ENCODE measurements around the gene IFITM10. TPM values are rescaled to one million over a fixed set of nuclear protein-coding genes. Genes with fewer than 3 reads are reported as not detected.

Gene IFITM10
- total RNA-seq, 1 experiment from 2014 or later, result 0.59 TPM

GRCh38 chr11:1733716-1734640, 16.4 kb downstream of the IFITM10 start:
- Histone ChIP-seq H3K4ac (ENCODE audit: low read depth, low read length) (no peak overlapping the region), H2BK12ac (ENCODE audit: insufficient read length, low read depth, low read length) (no peak overlapping the region), H3K9me3 (ENCODE audit: control insufficient read depth, low read depth, low read length) (no peaks in the 10 kb centered on the region), H3K23ac (ENCODE audit: insufficient read length, low read depth, low read length) (no peak overlapping the region), H3K27ac (ENCODE audit: insufficient read length, low read depth, low read length) (no peak overlapping the region), H3K79me2 (ENCODE audit: insufficient read depth, low read length) (no peaks in the 10 kb centered on the region), H3K56ac (ENCODE audit: insufficient read length, low read depth, low read length) (no peak overlapping the region), H4K8ac (replicated peaks; ENCODE audit: insufficient read length, low read depth, low read length) (no peak overlapping the region), H2AFZ (ENCODE audit: low read length) (no peak overlapping the region), H2BK20ac (ENCODE audit: low read depth, low read length, poor library complexity, severe bottlenecking) (no peak overlapping the region), H3K23me2 (ENCODE audit: insufficient read length, low read depth, low read length, poor library complexity, severe bottlenecking) (no peaks in the 10 kb centered on the region), H4K91ac (ENCODE audit: insufficient read length, low read depth, low read length) (no peak overlapping the region), H2BK15ac (ENCODE audit: low read depth, low read length) (no peak overlapping the region), H3K79me1 (ENCODE audit: insufficient read depth, low read depth, low read length, poor library complexity, severe bottlenecking) (no peaks in the 10 kb centered on the region), H3K18ac (ENCODE audit: insufficient read length, low read depth, low read length) (no peak overlapping the region), H4K20me1 (ENCODE audit: control insufficient read depth, insufficient read depth, insufficient read length) (peaks cover 3% of the 10 kb centered on the region), H3K9ac (ENCODE audit: extremely low read depth, insufficient read length, low read length) (no peak overlapping the region), H2BK5ac (ENCODE audit: insufficient read length, low read length) (no peak overlapping the region), H3K4me1 (ENCODE audit: insufficient read depth, low read length) (no peaks in the 10 kb centered on the region), H2AK5ac (ENCODE audit: insufficient read length, low read length) (no peak overlapping the region), H3K27me3 (ENCODE audit: insufficient read depth, low read length) (no peaks in the 10 kb centered on the region; the same call in 1 of the 2 replicates), H3K14ac (ENCODE audit: insufficient read depth, low read length) (no peak overlapping the region; the same call in 1 of the 2 replicates), H3K4me2 (ENCODE audit: insufficient read depth, insufficient read length, low read length) (no peak overlapping the region), H2BK120ac (ENCODE audit: low read depth, low read length, poor library complexity, severe bottlenecking) (no peak overlapping the region), H4K5ac (ENCODE audit: insufficient read length, low read depth, low read length) (no peak overlapping the region), H3T11ph (ENCODE audit: low read length) (no peak overlapping the region)
- H3K27me3 Mint-ChIP-seq (ENCODE audit: low read depth), result peaks cover 94% of the 10 kb centered on the region
- H3K4me1 Mint-ChIP-seq, result peaks cover 2 to 3% of the 10 kb centered on the region in 2 experiments; a peak in 2 of 4 replicates
- no peak overlapping the region for H3K4me3 Mint-ChIP-seq
- no peak for DNase-seq
- no CpG with 5 or more reads among the region's 28 CpGs for WGBS (ENCODE audit: extremely low coverage, insufficient read length, low lambda C conversion rate)
- H3K27ac Mint-ChIP-seq, result peak overlapping the region in 1 of 3 experiments; percentile 27; a peak in 1 of 7 replicates
- H3K36me3 Mint-ChIP-seq (ENCODE audit: insufficient read depth in 1 of 3, low read depth in 3 of 3), result no peaks in the 10 kb centered on the region; a peak in 1 of 7 replicates
- TF ChIP-seq, protein P1, sequence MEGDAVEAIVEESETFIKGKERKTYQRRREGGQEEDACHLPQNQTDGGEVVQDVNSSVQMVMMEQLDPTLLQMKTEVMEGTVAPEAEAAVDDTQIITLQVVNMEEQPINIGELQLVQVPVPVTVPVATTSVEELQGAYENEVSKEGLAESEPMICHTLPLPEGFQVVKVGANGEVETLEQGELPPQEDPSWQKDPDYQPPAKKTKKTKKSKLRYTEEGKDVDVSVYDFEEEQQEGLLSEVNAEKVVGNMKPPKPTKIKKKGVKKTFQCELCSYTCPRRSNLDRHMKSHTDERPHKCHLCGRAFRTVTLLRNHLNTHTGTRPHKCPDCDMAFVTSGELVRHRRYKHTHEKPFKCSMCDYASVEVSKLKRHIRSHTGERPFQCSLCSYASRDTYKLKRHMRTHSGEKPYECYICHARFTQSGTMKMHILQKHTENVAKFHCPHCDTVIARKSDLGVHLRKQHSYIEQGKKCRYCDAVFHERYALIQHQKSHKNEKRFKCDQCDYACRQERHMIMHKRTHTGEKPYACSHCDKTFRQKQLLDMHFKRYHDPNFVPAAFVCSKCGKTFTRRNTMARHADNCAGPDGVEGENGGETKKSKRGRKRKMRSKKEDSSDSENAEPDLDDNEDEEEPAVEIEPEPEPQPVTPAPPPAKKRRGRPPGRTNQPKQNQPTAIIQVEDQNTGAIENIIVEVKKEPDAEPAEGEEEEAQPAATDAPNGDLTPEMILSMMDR (conservative IDR thresholded peaks at IDR 0.05), result no peak
- peaks cover 10 to 19% of the 10 kb centered on the region in 2 experiments for H3K9me3 Mint-ChIP-seq

Measured in H9 (cell line).